RWPE2 (cell line): Measurements from ENCODE around the gene COL2A1.

Experiments used
- ATAC-seq: fragments of 200-7000 bp; cut with Tn5 transposase; 3 replicates; pipeline ENCODE4 v1.9.1; 2021; ENCODE audit warnings: low read depth
- DNase-seq: peaks from one replicate; pipeline ENCODE4 v3.0.0-alpha.2; 2020; ENCODE audit warnings: low spot score
- H3K27ac ChIP-seq: fragments of 450-650 bp; 2 replicates; pipeline ENCODE4 v1.5.1; 2017; ENCODE audit warnings: mild to moderate bottlenecking; ENCODE audit not compliant: poor library complexity, severe bottlenecking
- H3K27me3 ChIP-seq: fragments of 250-450 bp; sonication (Bioruptor Pico); 2 replicates; pipeline ENCODE4 v1.5.1; 2021; ENCODE audit warnings: mild to moderate bottlenecking, moderate library complexity; ENCODE audit not compliant: insufficient read depth, poor library complexity, severe bottlenecking
- H3K36me3 ChIP-seq: fragments of 250-450 bp; sonication (Bioruptor Pico); 2 replicates; pipeline ENCODE4 v1.5.1; 2020; ENCODE audit warnings: low read depth, mild to moderate bottlenecking, moderate library complexity
- H3K4me1 ChIP-seq: fragments of 250-450 bp; sonication (Bioruptor Pico); 2 replicates; pipeline ENCODE4 v1.5.1; 2021; ENCODE audit warnings: mild to moderate bottlenecking, moderate library complexity; ENCODE audit not compliant: insufficient read depth, poor library complexity, severe bottlenecking
- H3K4me3 ChIP-seq: fragments of 250-450 bp; sonication (Bioruptor Pico); 2 replicates; pipeline ENCODE4 v1.5.1; 2021; ENCODE audit warnings: mild to moderate bottlenecking, moderate library complexity; ENCODE audit not compliant: severe bottlenecking
- H3K9me3 ChIP-seq: fragments of 250-450 bp; sonication (Bioruptor Pico); 2 replicates; pipeline ENCODE4 v1.5.1; 2021; ENCODE audit warnings: mild to moderate bottlenecking, moderate library complexity; ENCODE audit not compliant: severe bottlenecking
- CTCF ChIP-seq: fragments of 450-650 bp; IDR thresholded peaks from one replicate; pipeline ENCODE4 v1.5.1; 2017; ENCODE audit warnings: mild to moderate bottlenecking, moderate library complexity; ENCODE audit not compliant: poor library complexity, severe bottlenecking

COL2A1 gene

GRCh38 chr12:48018618-48018995 is 14.3 kb upstream of the COL2A1 start:
- Histone ChIP-seq H3K9me3 (no peaks in the 10 kb centered on the region), H3K4me1 (peaks cover 3% of the 10 kb centered on the region), H3K4me3 (no peak overlapping the region), H3K27me3 (no peaks in the 10 kb centered on the region), H3K36me3 (no peaks in the 10 kb centered on the region), H3K27ac (no peak overlapping the region)
- ATAC-seq (no peak), DNase-seq (no peak)
- TF ChIP-seq CTCF = no peak

- H3K9me3 ChIP-seq = no peaks in the 10 kb centered on the region
- DNase-seq (no peak), ATAC-seq (no peak)
- H3K27ac ChIP-seq = no peak overlapping the region
- no peaks in the 10 kb centered on the region for H3K27me3 ChIP-seq
- no peaks in the 10 kb centered on the region for H3K36me3 ChIP-seq
- H3K4me1 ChIP-seq = peaks cover 3% of the 10 kb centered on the region
- H3K4me3 ChIP-seq = no peak overlapping the region
- no peak for TF ChIP-seq CTCF
Observed at GRCh38 chr12:48017921-48018617, 13.8 kb upstream of the COL2A1 start.

- ATAC-seq (no peak), DNase-seq (no peak)
- Histone ChIP-seq H3K4me3 (no peak overlapping the region), H3K9me3 (no peaks in the 10 kb centered on the region), H3K27ac (no peak overlapping the region), H3K36me3 (no peaks in the 10 kb centered on the region), H3K27me3 (no peaks in the 10 kb centered on the region), H3K4me1 (peaks cover 3% of the 10 kb centered on the region)
- no peak for TF ChIP-seq CTCF
Observed at GRCh38 chr12:48017496-48017895, 13.2 kb upstream of the COL2A1 start.

GRCh38 chr12:48016373-48017020 is 12.2 kb upstream of the COL2A1 start:
- Histone ChIP-seq H3K4me3 (no peak overlapping the region), H3K4me1 (no peaks in the 10 kb centered on the region), H3K27ac (no peak overlapping the region), H3K9me3 (no peaks in the 10 kb centered on the region), H3K36me3 (no peaks in the 10 kb centered on the region), H3K27me3 (peaks cover 3% of the 10 kb centered on the region)
- ATAC-seq (no peak), DNase-seq (no peak)
- no peak for TF ChIP-seq CTCF

- Histone ChIP-seq H3K27me3 (peaks cover 3% of the 10 kb centered on the region), H3K36me3 (no peaks in the 10 kb centered on the region), H3K4me3 (no peak overlapping the region), H3K27ac (no peak overlapping the region), H3K4me1 (no peaks in the 10 kb centered on the region), H3K9me3 (no peaks in the 10 kb centered on the region)
- DNase-seq (no peak), ATAC-seq (no peak)
- no peak for TF ChIP-seq CTCF
Observed at GRCh38 chr12:48015954-48016353, 11.7 kb upstream of the COL2A1 start.
